Testis (tissue), 3 donors: ENCODE measurements around the gene HAT1. TPM values are rescaled to one million over a fixed set of nuclear protein-coding genes. Genes with fewer than 3 reads are reported as not detected.

Source experiments
- DNase-seq: peaks from one replicate; pipeline ENCODE4 v3.0.0-alpha.2; 2019
- H3K27ac ChIP-seq, 2 donors: fragments of 200-600 bp; sonication (generic); one replicate each; pipeline ENCODE4 v1.5.1; 2019
- H3K27me3 ChIP-seq: fragments of 200-600 bp; sonication (generic); one replicate; pipeline ENCODE4 v1.5.1; 2019
- H3K36me3 ChIP-seq: fragments of 200-600 bp; sonication (generic); one replicate; pipeline ENCODE4 v1.5.1; 2017; ENCODE audit warnings: low read depth; ENCODE audit errors: missing control alignments
- H3K4me1 ChIP-seq: fragments of 200-600 bp; sonication (generic); one replicate; pipeline ENCODE4 v1.5.1; 2019
- H3K4me3 ChIP-seq, 2 donors: fragments of 200-600 bp; sonication (generic); one replicate each; pipeline ENCODE4 v1.5.1; 2017 to 2019
- H3K9me3 ChIP-seq: fragments of 200-600 bp; sonication (generic); one replicate; pipeline ENCODE4 v1.5.1; 2017
- CTCF ChIP-seq, 3 experiments: fragments of 450-650 bp in 2 of 3; fragments of 200-600 bp in 1 of 3; sonication (generic) in 1 of 3; IDR thresholded peaks; one replicate each; pipeline ENCODE4 v1.5.1; 2016 to 2019; ENCODE audit warnings: antibody characterized with exemption in 3 of 3, mild to moderate bottlenecking in 2 of 3, moderate library complexity in 1 of 3
- POLR2A ChIP-seq: fragments of 450-650 bp; IDR thresholded peaks from one replicate; pipeline ENCODE4 v1.6.1; 2017; ENCODE audit warnings: antibody characterized with exemption, mild to moderate bottlenecking, moderate library complexity
- WGBS, 2 donors: methylation state at CpG; one replicate each; pipeline ENCODE4 v1.1.5; 2018; 5-methylcytosine and 5-hydroxymethylcytosine counted together
- intact Hi-C: fragments of 100-400 bp; cut with DNase I; formaldehyde crosslinking; loops from one replicate; pipeline ENCODE4 v1.15.1; 2023; ENCODE audit warnings: low total_unique reads
- polyA plus RNA-seq: library from polyadenylated mRNA; stranded (reverse); fragments of 350-450 nt; fragmentation: Illumina TruSeq; extraction: RNeasy Lipid Tissue Mini Kit (QIAGEN cat#74804); gene quantifications from one replicate; pipeline ENCODE4 v1.2.3, GENCODE V29; 2014; ENCODE audit warnings: low read depth, low replicate concordance; ENCODE audit not compliant: insufficient read depth
- total RNA-seq, 2 donors: library from RNA; depleted of rRNA; stranded (reverse); fragments of >200 nt; gene quantifications; one replicate each; pipeline ENCODE4 v1.2.3, GENCODE V29; 2016

Gene HAT1
- total and polyA plus RNA-seq, 3 donors from 2014 or later, result 34.5 to 46.3 (median 38.2) TPM

- H3K27me3 ChIP-seq, result no peaks in the 10 kb centered on the region
- no peak for DNase-seq
- no peaks in the 10 kb centered on the region for H3K36me3 ChIP-seq
- no peak overlapping the region for H3K27ac ChIP-seq
- WGBS, 2 donors, result 52 to 65% methylated on average over 1 of the region's 1 CpG
- peaks cover 11% of the 10 kb centered on the region for H3K4me1 ChIP-seq
- no peak for TF ChIP-seq POLR2A
- TF ChIP-seq CTCF (IDR thresholded peaks at IDR 0.05), result no peak
- intact Hi-C loops, result no loop called here
- no peak overlapping the region for H3K4me3 ChIP-seq
- no peaks in the 10 kb centered on the region for H3K9me3 ChIP-seq
Observed at GRCh38 chr2:171879865-171880264, 42.4 kb upstream of the HAT1 start.

- TF ChIP-seq POLR2A (no peak), CTCF (IDR thresholded peaks at IDR 0.05) (no peak)
- Histone ChIP-seq H3K27ac (no peak overlapping the region), H3K9me3 (no peaks in the 10 kb centered on the region), H3K4me3 (no peak overlapping the region), H3K27me3 (no peaks in the 10 kb centered on the region), H3K36me3 (no peaks in the 10 kb centered on the region), H3K4me1 (peaks cover 11% of the 10 kb centered on the region)
- intact Hi-C loops, result no loop called here
- WGBS, 2 donors, result 94 to 96% methylated on average over 3 of the region's 3 CpGs
- DNase-seq, result no peak
Observed at GRCh38 chr2:171880774-171881173, 41.5 kb upstream of the HAT1 start.

- 90 to 96% methylated on average over 2 of the region's 2 CpGs for WGBS, 2 donors
- Histone ChIP-seq H3K27ac (no peak overlapping the region), H3K9me3 (no peaks in the 10 kb centered on the region), H3K27me3 (no peaks in the 10 kb centered on the region), H3K4me3 (no peak overlapping the region), H3K36me3 (no peaks in the 10 kb centered on the region), H3K4me1 (peaks cover 11% of the 10 kb centered on the region)
- intact Hi-C loops, result no loop called here
- DNase-seq, result no peak
- TF ChIP-seq POLR2A (no peak), CTCF (IDR thresholded peaks at IDR 0.05) (no peak)
Observed at GRCh38 chr2:171882089-171882769, 40.0 kb upstream of the HAT1 start.

- Histone ChIP-seq H3K4me1 (peaks cover 5% of the 10 kb centered on the region), H3K27me3 (no peaks in the 10 kb centered on the region), H3K27ac (no peak overlapping the region), H3K9me3 (no peaks in the 10 kb centered on the region), H3K36me3 (no peaks in the 10 kb centered on the region), H3K4me3 (no peak overlapping the region)
- intact Hi-C loops, result no loop called here
- TF ChIP-seq CTCF (IDR thresholded peaks at IDR 0.05) (no peak), POLR2A (no peak)
- no peak for DNase-seq
- WGBS, 2 donors, result 89 to 90% methylated on average over 5 of the region's 5 CpGs
Observed at GRCh38 chr2:171883275-171883893, 38.9 kb upstream of the HAT1 start.

- DNase-seq, result no peak
- Histone ChIP-seq H3K4me1 (peaks cover 11% of the 10 kb centered on the region), H3K36me3 (no peaks in the 10 kb centered on the region), H3K9me3 (no peaks in the 10 kb centered on the region), H3K27me3 (no peaks in the 10 kb centered on the region), H3K4me3 (no peak overlapping the region), H3K27ac (no peak overlapping the region)
- TF ChIP-seq CTCF (IDR thresholded peaks at IDR 0.05) (no peak), POLR2A (no peak)
- intact Hi-C loops, result no loop called here
- WGBS, 2 donors, result 91 to 98% methylated on average over 2 of the region's 2 CpGs
Observed at GRCh38 chr2:171889333-171889732, 32.9 kb upstream of the HAT1 start.
